Stimulated activated effector memory CD8-positive, alpha-beta T cell treated with anti-CD3 and anti-CD28 coated beads, Interleukin-12 subunit alpha, Interleukin-12 subunit beta, amount 100 ng/mL, for 72 hours (primary cell): Measurements from ENCODE around the gene FOXL3.
"Not testable (repeated sequence)": the region's sequence is repeated elsewhere in the genome, so short reads cannot be mapped to it uniquely, and the experiment has no call there.

ENCODE experiments used
- ATAC-seq: fragments of 150-1000 bp; cut with Tn5 transposase; 2 replicates; pipeline ENCODE4 v1.10.0; 2021
- DNase-seq, 2 donors: peaks; one replicate each; pipeline ENCODE4 v3.0.0; 2021 to 2022; ENCODE audit warnings: low spot score in 2 of 2
- H3K27ac Mint-ChIP-seq: one replicate; pipeline ENCODE4 v1.8.0; 2022; ENCODE audit warnings: mild to moderate bottlenecking, mixed read lengths
- H3K36me3 Mint-ChIP-seq: one replicate; pipeline ENCODE4 v1.8.0; 2022; ENCODE audit warnings: mild to moderate bottlenecking, mixed read lengths
- H3K4me1 Mint-ChIP-seq: one replicate; pipeline ENCODE4 v1.8.0; 2022; ENCODE audit warnings: mixed read lengths
- H3K4me3 Mint-ChIP-seq: one replicate; pipeline ENCODE4 v1.8.0; 2022; ENCODE audit warnings: mild to moderate bottlenecking, mixed read lengths
- H3K9me3 Mint-ChIP-seq: one replicate; pipeline ENCODE4 v1.8.0; 2022; ENCODE audit warnings: mixed read lengths

Gene FOXL3

DNA sequence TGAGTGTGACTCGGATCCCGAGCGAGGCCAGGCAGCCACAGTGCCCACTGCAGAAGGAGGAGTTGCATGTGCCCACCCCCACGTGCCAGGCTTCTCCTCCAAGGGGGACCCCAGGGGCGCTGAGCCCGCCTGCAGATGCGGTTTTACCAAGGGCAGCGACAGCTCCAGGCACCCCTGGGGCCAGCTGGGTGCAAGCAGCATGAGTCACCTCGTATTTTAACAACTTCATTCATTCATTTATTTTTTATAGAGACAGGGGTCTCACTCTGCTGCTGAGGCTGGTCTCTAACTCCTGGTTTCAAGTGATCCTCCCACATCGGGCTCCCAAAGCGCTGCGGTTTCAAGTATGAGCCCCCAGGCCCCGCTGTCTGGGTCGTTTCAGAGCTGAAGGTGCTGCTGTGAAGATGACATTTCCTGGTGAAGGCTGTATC is 1.3 kb upstream of the FOXL3 start:
- no peak overlapping the region for H3K4me3 Mint-ChIP-seq
- DNase-seq (no peak), ATAC-seq (no peak)
- no peaks in the 10 kb centered on the region for H3K36me3 Mint-ChIP-seq
- H3K9me3 Mint-ChIP-seq: no peaks in the 10 kb centered on the region
- no peaks in the 10 kb centered on the region for H3K4me1 Mint-ChIP-seq
- no peak overlapping the region for H3K27ac Mint-ChIP-seq

DNA sequence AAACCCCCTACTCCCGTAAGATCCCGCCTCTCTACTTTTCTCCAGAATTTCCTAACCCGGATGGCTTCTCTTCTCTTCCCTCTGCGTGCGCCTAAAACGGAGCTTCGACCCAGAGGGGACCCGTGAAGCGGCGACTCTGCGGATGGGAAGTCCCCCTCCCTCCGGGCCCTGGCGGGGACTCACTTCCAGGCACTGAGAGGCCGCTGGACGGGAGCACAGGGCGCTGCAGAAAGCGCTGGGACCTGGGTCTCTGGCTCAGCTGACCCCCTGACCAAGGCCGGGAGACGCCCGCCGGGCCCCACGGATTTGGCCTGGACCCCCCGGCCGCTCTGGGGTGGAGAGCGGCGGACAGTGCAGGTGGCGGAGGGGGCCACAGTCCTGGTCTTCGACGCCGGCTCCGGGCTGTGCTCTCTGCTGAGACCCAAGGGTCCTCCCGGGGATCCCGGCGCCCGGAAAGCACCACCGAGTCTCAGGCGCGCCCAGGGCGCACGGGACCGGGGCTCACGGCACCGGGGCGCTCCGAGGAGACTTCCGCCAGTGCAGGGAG is 688 bp upstream of the FOXL3 start:
- ATAC-seq: no peak
- no peaks in the 10 kb centered on the region for H3K9me3 Mint-ChIP-seq
- no peaks in the 10 kb centered on the region for H3K4me1 Mint-ChIP-seq
- no peaks in the 10 kb centered on the region for H3K36me3 Mint-ChIP-seq
- no peak for DNase-seq
- no peak overlapping the region for H3K27ac Mint-ChIP-seq
- no peak overlapping the region for H3K4me3 Mint-ChIP-seq

DNA sequence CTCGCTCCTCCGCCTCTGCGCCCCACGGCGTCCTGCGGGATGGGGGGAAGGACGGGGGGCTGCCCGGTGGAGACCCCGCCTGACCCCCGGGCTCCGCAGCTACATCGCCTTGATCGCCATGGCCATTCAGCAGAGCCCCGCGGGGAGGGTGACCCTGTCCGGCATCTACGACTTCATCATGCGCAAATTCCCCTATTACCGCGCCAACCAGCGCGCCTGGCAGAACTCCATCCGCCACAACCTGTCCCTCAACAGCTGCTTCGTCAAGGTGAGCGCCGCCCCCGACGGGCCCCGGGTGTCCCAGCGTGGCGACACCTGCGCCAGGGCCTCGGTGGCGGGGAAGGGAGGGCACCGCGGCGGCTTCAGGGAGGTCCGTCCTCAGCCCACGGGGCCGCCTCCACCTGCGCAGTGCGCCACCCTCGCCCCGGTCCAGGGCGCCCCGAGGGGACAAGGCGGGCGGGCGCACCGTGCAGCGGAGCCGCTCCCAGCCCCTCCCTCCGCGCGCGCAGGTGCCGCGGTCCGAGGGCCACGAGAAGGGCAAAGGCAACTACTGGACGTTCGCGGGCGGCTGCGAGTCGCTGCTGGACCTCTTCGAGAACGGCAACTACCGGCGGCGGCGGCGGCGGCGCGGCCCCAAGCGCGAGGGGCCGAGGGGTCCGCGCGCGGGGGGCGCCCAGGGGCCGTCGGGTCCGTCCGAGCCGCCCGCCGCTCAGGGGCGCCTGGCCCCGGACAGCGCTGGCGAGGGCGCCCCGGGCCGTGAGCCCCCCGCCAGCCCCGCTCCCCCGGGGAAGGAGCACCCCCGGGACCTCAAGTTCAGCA is 793 bp downstream of the FOXL3 start:
- H3K4me1 Mint-ChIP-seq: no peaks in the 10 kb centered on the region
- no peak for ATAC-seq

DNA sequence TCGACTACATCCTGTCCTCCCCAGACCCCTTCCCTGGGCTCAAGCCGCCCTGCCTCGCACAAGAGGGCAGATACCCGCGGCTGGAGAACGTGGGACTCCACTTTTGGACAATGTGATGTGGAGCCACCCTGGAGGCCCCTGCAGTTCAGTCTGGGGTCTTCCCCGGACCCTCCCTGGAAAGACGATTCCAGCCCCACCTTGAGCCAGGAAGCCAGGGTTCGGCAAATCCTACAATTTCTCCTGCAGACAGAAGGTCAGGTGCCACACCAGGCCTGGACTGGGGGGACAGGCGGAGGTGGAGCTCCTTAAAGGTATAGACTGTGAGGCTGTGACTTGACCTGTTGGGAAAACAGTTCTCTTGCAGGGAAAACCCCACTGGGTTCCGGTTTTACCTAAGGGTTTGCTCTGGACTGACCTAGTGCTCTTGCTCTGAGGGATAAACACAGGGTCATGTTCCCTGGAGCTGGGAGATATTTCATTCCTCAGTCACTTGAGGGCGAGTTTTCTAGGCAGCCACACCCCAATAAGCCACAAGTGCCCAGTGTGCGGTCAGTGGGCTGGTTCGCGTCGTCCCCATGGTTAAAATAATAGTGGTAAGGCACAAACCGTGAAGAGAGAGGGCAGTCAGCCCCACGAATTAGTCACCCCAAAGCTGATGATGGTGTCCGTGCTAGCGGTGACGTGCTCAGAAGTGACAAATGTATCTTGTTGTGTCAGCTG is 1.6 kb downstream of the FOXL3 start:
- Mint-ChIP-seq H3K36me3 (no peaks in the 10 kb centered on the region), H3K9me3 (no peaks in the 10 kb centered on the region), H3K4me1 (no peaks in the 10 kb centered on the region), H3K4me3 (no peak overlapping the region), H3K27ac (no peak overlapping the region)
- ATAC-seq (no peak), DNase-seq (no peak)

More for the DNA sequence above, 793 bp downstream of the FOXL3 start:
- H3K9me3 Mint-ChIP-seq: no peaks in the 10 kb centered on the region
- no peak overlapping the region for H3K27ac Mint-ChIP-seq
- no peaks in the 10 kb centered on the region for H3K36me3 Mint-ChIP-seq
- H3K4me3 Mint-ChIP-seq: no peak overlapping the region
- no peak for DNase-seq

GRCh38 chr7:292226-292625 is 2.3 kb downstream of the FOXL3 start:
- no peak overlapping the region for H3K27ac Mint-ChIP-seq
- H3K36me3 Mint-ChIP-seq: no peaks in the 10 kb centered on the region
- no peak for DNase-seq
- no peak overlapping the region for H3K4me3 Mint-ChIP-seq
- no peaks in the 10 kb centered on the region for H3K4me1 Mint-ChIP-seq
- no peaks in the 10 kb centered on the region for H3K9me3 Mint-ChIP-seq
- no peak for ATAC-seq

- Mint-ChIP-seq H3K9me3 (no peaks in the 10 kb centered on the region), H3K27ac (no peak overlapping the region), H3K4me1 (no peaks in the 10 kb centered on the region), H3K4me3 (no peak overlapping the region), H3K36me3 (no peaks in the 10 kb centered on the region)
- ATAC-seq (no peak), DNase-seq (no peak)
These were observed 2.9 kb downstream of the FOXL3 start for GRCh38 chr7:292826-293225.

GRCh38 chr7:293681-294439 is 3.9 kb downstream of the FOXL3 start:
- no peak for DNase-seq
- Mint-ChIP-seq H3K4me1 (no peaks in the 10 kb centered on the region), H3K9me3 (no peaks in the 10 kb centered on the region), H3K4me3 (no peak overlapping the region), H3K27ac (no peak overlapping the region), H3K36me3 (no peaks in the 10 kb centered on the region)
- no peak for ATAC-seq

DNA sequence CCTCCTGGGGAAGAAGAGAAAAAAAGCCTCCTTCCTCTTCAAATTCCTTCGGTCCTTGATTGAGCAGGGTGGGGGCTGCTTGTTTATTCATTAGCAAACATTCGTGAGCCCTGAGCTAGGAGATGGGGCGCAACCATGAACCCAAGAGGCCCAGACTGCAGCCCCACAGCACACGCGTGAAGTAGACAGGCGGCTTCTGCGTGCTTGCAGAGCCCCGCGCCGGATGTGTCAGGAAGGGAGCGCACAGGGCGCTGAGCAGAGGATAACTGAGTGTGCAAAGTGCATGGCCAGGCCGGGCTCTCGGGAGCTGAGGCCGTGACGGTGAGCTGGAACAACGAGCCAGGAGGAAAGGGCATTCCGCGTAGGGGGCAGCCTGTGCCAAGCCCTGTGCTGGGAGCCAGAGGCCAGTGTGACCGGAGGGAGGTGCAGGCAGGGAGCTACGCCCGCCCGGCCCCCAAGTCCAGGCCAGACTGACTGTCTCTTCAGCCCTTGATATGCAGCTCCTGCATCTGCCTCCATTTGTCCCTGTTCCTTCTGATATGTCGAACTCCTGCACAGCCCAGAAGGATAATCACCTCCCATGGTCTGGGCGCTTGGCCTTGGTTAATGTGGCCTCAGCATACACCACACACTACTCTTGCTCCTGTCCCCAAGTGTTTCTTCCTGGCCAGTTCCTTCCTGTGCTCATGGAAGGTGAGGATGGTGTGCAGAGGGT is 4.6 kb downstream of the FOXL3 start:
- Mint-ChIP-seq H3K27ac (no peak overlapping the region), H3K9me3 (no peaks in the 10 kb centered on the region), H3K36me3 (no peaks in the 10 kb centered on the region), H3K4me1 (no peaks in the 10 kb centered on the region), H3K4me3 (no peak overlapping the region)
- DNase-seq (no peak), ATAC-seq (no peak)

GRCh38 chr7:295155-296154 is 5.5 kb downstream of the FOXL3 start:
- DNase-seq (no peak), ATAC-seq (no peak)
- H3K4me1 Mint-ChIP-seq: no peaks in the 10 kb centered on the region
- H3K4me3 Mint-ChIP-seq: no peak overlapping the region
- H3K9me3 Mint-ChIP-seq: no peaks in the 10 kb centered on the region
- H3K27ac Mint-ChIP-seq: no peak overlapping the region
- no peaks in the 10 kb centered on the region for H3K36me3 Mint-ChIP-seq

- no peak for ATAC-seq
These were observed 6.5 kb downstream of the FOXL3 start for GRCh38 chr7:296373-296945.

GRCh38 chr7:297141-297540 is 7.2 kb downstream of the FOXL3 start:
- not testable (repeated sequence) for DNase-seq, H3K4me1 Mint-ChIP-seq, H3K9me3 Mint-ChIP-seq, ATAC-seq, H3K36me3 Mint-ChIP-seq, H3K27ac Mint-ChIP-seq, H3K4me3 Mint-ChIP-seq

More at GRCh38 chr7:296373-296945, 6.5 kb downstream of the FOXL3 start:
- Mint-ChIP-seq H3K27ac (no peak overlapping the region), H3K4me1 (no peaks in the 10 kb centered on the region), H3K9me3 (no peaks in the 10 kb centered on the region), H3K36me3 (no peaks in the 10 kb centered on the region), H3K4me3 (no peak overlapping the region)
- DNase-seq: no peak

DNA sequence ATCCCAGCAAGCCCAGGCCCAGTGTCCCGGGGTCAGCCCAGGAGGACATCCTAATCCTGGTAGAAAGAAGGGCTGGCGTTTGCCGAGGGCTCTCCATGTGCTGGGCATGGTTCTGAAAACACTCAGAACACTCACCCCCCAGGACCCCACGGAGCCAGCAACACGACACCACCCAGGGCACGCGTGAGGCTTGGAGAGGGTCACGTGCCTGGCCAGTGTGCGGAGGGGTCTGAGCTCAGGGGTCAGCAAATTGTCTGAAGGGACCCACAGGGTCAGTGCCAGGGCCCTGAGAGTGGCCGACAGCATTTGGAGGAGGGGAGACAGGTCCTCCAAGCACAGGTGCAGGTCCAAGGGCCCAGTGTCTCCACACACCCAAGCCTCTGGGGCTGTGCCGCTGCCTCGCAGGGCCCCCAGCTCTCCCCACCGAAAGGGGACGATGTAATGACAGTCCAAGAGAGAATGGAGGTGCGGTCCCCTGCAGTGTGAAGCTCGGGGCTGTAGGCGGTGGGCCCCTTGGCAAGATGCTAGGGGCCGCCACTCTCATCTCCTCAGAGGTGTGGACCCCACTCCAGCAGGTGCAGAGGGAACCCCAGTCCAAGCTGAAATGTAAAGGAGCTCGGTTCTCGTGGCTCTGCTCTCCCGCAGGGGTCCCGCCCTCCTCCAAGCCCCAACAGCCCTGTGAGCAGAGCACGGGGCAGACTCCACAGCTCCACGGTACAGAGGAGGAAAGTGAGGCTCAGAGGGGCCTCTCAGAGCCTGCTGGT is 7.8 kb downstream of the FOXL3 start:
- H3K4me1 Mint-ChIP-seq: no peaks in the 10 kb centered on the region
- no peaks in the 10 kb centered on the region for H3K9me3 Mint-ChIP-seq
- DNase-seq (no peak), ATAC-seq (no peak)
- no peak overlapping the region for H3K4me3 Mint-ChIP-seq
- H3K27ac Mint-ChIP-seq: no peak overlapping the region
- H3K36me3 Mint-ChIP-seq: no peaks in the 10 kb centered on the region

GRCh38 chr7:298375-298702 is 8.4 kb downstream of the FOXL3 start:
- DNase-seq (no peak), ATAC-seq (no peak)
- no peaks in the 10 kb centered on the region for H3K9me3 Mint-ChIP-seq
- no peaks in the 10 kb centered on the region for H3K4me1 Mint-ChIP-seq
- no peak overlapping the region for H3K4me3 Mint-ChIP-seq
- no peak overlapping the region for H3K27ac Mint-ChIP-seq
- H3K36me3 Mint-ChIP-seq: no peaks in the 10 kb centered on the region
